Colon (tissue), 2 donors: Measurements from ENCODE around the gene TAPT1.
"Not testable (repeated sequence)": the region's sequence is repeated elsewhere in the genome, so short reads cannot be mapped to it uniquely, and the experiment has no call there.

Experiments used
- FAIRE-seq: peaks from 2 replicates; lab custom pipeline; 2012; peaks lifted over from hg19 to GRCh38; lab: Jason Lieb, UNC
- donor health status: control.
- donor health status: control.

The TAPT1 gene

GRCh38 chr4:16169490-16169889, 56.8 kb downstream of the TAPT1 start:
- no peak for FAIRE-seq

- FAIRE-seq = no peak
These were observed 57.4 kb downstream of the TAPT1 start for GRCh38 chr4:16168710-16169388.

- FAIRE-seq = no peak
These were observed 58.1 kb downstream of the TAPT1 start for GRCh38 chr4:16168144-16168543.

- FAIRE-seq = no peak
These were observed 60.3 kb downstream of the TAPT1 start for GRCh38 chr4:16165931-16166330.

GRCh38 chr4:16162891-16163290, 63.4 kb downstream of the TAPT1 start:
- FAIRE-seq = no peak

- no peak for FAIRE-seq
These were observed 64.3 kb downstream of the TAPT1 start for GRCh38 chr4:16161851-16162408.

- no peak for FAIRE-seq
These were observed 65.8 kb downstream of the TAPT1 start for GRCh38 chr4:16160457-16160856.

- peak; percentile 74 for FAIRE-seq
These were observed 67.0 kb downstream of the TAPT1 start for GRCh38 chr4:16159286-16159685.

- FAIRE-seq = peak; percentile 61
These were observed 67.8 kb downstream of the TAPT1 start for GRCh38 chr4:16158504-16158852.

GRCh38 chr4:16157609-16158503, 68.4 kb downstream of the TAPT1 start:
- no peak for FAIRE-seq

- FAIRE-seq = no peak
These were observed 70.6 kb downstream of the TAPT1 start for GRCh38 chr4:16155528-16156169.

GRCh38 chr4:16154451-16154850, 71.8 kb downstream of the TAPT1 start:
- no peak for FAIRE-seq

GRCh38 chr4:16150716-16151115, 75.6 kb downstream of the TAPT1 start:
- FAIRE-seq = no peak

GRCh38 chr4:16144913-16145312, 81.4 kb downstream of the TAPT1 start:
- not testable (repeated sequence) for FAIRE-seq

GRCh38 chr4:16142598-16143310, 83.5 kb downstream of the TAPT1 start:
- FAIRE-seq = no peak

- no peak for FAIRE-seq
These were observed 85.4 kb downstream of the TAPT1 start for GRCh38 chr4:16140879-16141249.

- FAIRE-seq = no peak
These were observed 85.9 kb downstream of the TAPT1 start for GRCh38 chr4:16140231-16140878.

GRCh38 chr4:16139066-16139945, 87.0 kb downstream of the TAPT1 start:
- no peak for FAIRE-seq

GRCh38 chr4:16136827-16137226, 89.4 kb downstream of the TAPT1 start:
- FAIRE-seq = no peak

GRCh38 chr4:16136311-16136710, 90.0 kb downstream of the TAPT1 start:
- FAIRE-seq = no peak

- FAIRE-seq = no peak
These were observed 92.9 kb downstream of the TAPT1 start for GRCh38 chr4:16133406-16133805.
